ENCODE results near the gene MRPL36.

MRPL36 gene

DNA sequence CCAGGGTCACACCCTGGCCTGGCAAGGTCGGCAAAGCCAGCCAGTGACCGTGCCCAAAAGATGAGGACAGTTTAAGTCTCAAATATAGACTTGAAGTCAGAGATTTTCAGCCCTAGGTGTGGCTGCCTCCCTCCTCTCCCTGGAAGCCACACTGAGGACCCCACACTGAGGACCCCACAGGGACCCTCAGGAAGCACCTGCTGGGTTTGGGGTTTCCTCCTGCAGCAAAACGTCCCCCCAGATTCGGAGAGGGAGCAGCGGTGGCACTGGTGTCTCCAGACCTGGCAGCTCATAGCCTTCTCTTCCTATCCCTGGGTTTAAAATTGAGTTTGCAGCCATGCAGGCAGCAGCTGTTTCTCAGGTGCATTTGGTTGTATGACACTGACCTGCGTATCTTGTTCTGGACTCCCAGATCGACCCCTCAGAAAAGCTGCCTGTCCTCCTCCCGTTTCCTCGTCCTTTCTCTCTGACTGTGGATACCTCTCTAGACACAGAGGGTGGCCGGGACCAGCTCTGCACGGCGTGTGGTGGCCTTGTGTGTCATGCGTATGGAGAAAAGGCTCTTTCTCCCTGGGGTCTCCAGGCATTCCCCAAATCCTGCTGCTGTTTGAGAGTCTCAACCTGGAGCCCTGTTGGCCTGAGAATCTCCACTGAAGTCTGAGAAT lies 36.6 kb downstream of the MRPL36 start:
- DNase-seq, result no peak

DNA sequence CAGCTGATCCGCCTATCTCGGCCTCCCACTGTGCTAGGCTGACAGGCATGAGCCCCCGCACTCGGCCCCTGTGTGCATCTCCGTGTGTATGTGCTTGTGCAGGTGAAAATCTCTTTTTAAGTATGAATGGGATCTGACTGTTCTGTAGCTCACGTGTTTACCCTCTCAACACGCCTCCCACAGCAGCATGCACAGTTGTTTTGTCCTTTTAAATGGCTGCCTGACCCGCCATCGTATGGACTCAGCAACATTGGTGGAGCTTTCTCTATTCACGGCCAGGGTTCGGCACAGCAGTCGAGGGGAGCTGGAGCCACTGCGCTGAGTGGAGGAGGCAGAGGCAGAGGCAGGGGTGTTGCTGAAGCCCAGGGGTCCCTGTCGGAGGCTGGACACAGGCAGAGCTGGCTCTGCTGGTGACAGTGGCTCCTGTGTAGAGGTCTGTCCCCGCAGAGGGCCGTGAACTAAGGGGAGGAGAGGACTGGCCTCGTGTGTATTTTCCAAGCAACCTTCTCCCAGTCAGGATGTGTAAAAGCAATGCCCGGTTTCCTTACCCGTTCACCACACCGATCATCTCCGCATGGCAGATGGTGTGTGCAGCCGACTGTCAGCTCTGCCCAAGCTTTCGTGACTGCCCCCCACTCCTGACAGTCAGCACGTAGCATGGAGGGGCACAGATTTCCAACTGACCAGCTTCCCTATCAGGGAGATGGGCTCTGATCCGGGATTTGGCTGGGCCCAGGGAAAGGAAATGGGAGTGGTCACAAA lies 37.3 kb downstream of the MRPL36 start:
- DNase-seq, result no peak

DNA sequence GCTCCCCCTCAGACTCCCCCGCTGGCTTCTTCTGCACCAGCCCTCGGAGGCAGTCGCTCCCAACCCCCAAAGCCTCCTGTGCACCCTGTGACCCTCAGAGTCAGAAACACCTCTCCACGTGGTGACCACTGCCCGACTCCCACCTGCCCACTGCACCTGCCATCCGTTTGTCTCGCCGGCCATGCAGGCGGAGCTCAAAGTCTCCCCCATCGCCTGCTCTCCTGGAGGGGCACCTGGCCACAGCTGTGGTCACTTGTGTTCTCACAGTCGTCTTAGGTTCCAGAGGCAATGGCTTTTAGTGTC lies 38.2 kb downstream of the MRPL36 start:
- no peak for DNase-seq

DNA sequence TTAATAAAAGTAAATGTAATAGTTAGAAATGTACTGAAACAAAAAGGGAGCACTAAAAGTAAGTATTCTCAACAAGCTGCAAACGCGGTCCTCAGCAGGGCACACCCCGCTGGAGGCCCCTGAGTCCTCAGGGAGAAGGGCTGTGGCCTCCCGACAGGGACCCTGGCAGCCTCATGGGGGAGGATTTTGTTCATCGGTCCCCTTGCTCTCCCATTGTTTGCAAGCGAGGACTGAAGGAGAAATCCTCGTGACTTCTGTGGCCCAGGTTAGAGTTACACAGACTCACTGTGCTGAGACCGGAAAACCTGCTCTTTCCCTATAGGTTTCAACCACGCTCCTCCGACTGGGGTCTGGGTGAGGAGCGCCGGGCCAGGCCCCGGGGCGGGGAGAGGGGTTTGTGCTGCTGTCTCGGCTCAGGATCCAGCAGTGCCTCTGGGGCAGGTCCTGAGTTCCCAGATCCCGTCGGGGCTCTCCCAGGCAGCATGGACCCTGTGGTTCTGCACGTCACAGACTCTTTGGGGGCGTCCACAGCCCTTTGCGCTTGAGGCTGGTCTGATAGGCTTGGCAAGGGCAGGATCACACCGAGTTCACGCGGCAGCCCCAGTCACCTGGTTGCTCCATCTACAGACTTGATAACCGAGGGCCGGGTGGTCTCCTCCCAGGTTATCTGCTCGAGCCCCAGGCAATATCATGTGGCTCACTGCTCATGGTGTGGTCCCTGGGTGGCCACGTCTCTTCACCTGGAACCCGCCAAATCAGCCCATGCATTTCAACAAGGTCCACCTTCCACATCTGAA lies 38.8 kb downstream of the MRPL36 start:
- no peak for DNase-seq

DNA sequence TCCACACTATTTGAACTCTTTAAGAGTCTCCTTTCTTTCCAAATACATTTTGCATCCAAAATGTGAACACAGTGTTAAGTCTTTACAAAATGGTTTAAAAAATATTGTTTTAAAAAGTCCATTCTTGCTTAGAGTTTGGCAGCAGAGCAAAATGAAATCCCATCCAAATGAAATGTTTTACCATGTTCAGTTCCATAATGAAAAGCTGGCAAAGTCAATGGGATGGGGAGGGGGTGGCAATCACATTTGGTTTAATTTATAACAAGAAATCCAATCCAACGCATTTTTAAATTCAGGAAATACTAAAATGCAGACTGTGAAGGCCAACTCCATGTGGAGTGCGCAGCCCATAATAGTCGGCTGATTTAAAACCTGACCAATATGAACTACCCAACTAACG lies 39.4 kb downstream of the MRPL36 start:
- no peak for DNase-seq

DNA sequence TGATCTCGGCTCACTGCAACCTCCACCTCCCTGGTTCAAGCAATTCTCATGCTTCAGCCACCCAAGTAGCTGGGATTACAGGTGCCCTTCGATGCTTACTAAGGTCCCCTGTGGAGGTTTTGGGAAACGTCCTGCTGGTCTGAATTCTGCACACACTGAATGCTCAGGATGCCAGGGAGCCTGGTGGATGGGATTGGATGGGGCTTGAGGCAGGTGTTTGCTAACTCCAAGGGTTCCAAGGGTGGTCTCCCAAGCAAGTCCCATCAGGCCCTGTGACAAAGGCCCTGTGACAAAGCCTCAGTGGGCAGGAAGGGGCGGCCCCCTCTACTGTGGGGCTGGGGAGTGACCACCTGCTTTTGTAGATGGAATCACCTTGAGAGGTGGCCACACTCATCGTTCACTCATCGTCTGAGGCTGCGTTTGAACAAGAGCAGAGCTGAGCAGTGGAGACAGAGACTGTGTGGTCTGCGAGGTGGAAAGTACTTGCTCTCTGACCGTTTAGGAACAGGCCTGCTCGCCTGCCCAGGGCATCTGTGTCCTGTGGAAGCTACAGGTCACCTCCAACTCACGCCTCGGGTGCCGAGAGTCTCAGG lies 40.2 kb downstream of the MRPL36 start:
- DNase-seq, result no peak

DNA sequence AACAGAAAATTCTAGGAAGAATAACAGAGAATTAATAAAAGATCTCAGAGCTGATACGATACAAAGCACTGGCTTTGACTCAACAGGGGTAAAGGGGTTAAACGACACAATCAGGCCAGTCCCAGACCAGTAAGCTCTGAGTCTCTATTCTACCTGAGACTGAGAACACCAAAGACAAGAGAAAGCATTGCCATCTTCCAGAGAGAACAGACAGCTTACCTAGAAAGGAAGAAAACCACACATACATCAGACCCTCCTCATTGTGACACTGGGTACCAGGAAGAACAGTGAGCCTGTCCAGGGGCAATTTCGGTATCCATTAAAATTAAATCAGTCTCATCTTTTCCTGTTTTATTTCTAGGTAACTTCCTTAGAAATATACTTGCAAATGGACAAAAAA lies 41.1 kb downstream of the MRPL36 start:
- no peak for DNase-seq

DNA sequence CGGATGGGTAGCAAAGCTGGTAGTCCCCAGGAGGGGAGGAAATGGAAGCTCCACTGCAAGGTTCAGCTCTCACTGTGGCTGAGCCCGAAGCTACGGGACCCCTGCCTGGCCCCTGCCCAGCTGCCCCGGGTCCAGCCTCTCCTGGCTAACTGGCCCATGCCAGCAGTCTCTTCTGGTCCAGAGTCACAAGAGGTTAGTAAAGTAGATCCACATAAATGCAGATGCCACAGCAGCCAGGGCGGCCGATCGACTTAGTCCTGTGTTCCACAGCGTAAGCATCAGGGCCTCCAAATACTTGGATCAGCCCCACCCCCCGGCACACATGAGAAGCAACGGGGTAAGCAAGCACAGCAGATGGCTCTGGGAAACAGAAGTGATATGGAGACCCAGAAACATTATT lies 42.1 kb downstream of the MRPL36 start:
- DNase-seq, result no peak

DNA sequence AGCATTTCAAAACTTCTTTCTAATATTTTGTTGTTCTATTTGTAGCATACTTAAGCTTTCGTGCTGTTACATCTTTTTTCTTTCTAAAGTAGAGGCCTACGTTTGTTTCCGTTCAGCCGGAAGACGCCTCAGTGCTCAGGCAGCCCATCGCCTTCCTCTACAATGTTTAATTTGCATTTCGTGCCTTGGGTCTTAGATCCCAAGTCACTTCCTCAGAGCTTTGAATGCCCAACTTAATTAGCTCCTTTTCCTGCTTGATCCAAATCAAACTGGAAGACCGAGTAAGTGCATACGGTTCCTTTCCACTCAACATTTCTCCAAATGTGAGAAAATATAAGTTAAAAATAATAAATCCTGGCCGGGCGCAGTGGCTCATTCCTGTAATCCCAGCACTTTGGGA lies 43.2 kb downstream of the MRPL36 start:
- no peak for DNase-seq

DNA sequence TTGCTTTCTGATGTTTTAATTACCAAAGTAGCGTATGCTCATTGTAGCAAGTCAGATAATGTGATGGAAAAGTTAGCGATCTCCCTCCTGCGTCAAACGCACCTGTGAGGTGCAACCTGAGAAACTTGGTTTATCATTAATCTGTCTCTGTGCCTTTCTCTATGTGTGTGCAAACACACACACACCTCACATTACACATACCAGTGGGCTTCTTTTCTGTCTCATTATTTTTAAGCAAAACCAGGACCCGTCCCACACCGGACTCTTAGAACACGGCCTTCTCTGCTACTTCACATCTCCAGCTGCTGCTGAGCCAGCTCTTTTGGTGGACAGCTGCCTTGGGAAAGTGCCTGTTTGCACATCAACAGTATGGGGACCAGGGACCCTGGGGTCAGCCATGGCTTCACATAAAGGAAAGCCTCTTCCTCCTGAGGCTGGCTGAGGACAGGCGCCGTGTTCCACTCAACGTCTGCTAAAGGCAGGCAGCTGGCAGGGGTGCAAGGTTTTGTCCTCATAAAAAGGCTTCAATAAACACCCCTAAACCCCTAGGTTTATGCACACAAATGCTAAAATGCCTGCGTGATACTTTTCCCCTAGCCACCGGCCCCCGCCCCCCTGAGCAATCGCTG lies 44.2 kb downstream of the MRPL36 start:
- DNase-seq, result no peak

DNA sequence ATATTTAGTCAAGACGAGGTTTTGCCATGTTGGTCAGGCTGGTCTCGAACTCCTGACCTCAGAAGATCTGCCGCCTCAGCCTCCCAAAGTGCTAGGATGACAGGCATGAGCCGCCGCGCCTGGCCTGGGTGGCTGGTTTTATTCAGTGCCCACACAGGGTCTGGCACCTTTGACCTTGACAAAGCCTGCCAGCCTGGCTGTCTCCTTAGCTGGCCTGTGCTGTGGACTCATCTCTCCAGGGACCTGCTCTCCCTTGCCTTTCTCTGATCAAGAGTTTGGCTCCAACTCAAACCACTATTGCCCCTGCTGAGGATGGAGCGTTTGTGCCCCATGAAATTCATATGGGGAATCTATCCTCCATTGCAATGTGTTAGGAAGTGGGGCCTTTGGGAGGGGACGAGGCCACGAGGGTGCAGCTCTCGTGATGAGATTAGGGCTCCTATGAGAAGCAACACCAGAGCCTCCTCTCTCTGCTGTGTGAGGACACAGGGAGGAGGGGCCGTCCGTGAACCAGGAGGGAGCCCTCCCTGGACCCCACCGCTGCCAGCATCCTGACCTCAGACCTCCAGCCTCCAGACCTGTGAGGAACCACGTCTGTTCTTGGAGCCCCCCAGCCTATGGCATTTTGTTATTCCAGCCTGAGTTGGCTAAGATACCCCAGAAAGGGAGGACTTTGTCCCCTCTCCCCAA lies 45.0 kb downstream of the MRPL36 start:
- no peak for DNase-seq

DNA sequence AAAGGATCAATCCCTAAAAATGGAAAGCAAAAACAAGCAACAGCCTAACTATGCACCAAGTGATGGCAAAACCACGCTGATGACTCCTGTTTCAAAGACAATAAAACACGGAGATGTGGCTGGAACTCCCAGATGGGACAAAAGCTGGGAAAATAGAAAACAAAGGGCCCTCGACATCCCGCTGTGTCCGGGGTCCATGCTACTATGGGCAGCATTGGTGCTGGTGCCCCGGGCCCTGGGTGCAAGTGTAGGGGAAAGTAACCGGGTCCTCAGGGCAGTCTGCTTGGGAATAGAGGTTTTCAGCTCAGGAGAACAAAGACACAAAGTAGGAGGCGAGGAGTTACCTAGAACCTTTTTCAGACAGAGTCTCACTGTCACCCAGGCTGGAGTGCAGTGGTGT lies 46.1 kb downstream of the MRPL36 start:
- no peak for DNase-seq

DNA sequence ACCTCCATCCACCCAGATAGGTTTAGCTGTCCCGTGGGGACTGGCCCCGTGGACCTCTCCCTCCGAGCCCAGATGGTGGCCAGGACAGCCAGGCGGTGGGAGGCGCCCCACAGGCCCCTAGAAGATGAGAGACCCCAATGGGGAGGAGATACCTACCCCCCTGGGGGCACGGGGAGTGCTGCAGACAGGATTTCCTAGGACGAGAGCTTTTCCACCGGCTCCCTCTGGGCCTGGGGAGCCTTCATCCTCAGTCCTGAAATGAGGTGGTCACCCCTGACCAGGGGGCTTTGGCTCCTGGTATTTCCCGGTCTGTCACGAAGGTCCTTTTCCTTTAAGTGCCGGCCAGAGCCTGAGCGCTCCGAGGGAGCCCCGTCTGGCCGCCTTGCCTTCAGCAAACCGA lies 46.8 kb downstream of the MRPL36 start:
- no peak for DNase-seq

DNA sequence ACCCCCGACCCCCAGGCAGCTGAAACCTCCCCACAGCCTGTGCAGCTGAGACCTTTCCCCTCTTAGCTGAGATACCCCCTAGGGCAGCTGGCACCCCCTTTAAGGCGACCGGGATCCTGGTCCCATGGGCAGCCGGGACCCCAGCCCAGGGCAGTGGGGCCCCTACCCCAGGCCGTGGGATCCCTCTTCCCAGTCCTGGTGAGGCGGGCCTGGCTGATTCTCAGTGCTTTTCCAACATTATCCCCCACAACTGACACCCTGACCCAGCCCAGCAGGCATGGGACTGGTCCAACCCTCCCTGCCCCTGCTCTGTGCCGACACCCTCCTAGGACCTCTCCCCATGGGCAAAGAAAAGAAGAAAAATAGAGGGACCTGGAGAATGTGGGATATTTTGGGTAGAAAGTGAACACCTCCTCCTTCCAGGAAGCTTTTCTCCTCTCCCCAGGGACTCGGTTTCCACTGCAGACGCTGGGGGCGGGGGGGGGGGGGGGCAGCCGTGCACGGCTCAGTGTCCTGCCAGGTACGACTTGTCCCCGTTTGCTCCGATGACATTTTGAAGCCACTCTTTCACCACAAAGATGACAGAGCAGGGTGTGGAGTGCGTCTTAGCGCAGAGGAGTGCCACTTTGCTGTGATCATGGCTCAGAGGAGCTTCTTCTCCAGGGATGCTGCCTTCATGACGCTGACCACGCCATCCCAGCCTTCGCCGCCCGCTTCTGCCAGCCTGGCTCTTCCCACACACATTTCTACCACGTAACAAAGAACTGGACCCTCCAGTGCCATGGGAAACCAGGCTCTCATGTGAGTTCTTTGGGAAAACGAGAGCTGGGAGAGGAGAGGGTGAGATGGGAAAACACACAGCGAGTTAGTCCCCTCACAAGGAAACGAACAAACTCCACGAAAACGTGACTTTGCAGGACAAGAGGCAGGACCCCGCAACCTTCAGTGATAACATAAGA lies 47.5 kb downstream of the MRPL36 start:
- DNase-seq, result no peak

DNA sequence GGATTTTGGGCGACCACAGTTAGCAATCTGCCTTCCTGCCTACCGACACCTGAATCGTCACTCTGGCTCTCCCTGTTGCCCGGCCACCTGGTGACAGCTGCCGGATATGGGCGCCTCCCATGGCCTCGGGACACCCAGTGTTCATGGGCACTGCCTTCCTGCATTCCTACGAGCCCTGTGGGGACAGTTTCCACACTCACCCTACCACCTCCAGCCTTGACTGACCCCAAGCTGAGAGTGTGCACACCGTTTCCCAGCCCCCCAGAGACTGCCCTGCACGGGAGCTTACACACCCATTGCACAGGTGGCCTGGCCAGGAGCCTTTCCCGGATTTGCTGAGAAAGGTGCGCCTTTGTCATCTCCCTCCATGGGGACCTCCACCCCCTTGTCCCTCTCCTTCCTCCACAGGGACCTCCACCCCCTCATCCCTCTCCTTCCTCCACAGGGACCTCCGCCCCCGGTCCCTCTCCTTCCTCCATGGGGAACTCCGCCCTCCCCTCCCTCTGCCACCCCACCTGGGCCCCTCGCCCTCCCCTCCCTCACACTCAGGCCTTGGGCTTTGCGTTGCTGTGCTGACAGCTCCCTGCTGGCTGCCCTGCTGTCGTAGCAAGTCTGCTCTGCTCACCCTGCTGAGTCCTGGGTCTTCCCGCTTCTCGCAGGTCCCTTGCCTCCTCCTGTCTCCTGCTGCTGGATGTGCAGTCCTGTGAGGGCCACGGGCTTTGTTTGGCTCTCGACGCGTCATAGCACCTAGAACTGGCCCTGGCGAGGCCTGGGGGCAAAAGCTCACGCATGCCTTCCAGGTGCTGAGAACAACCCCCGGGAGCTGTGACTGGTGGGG lies 48.4 kb downstream of the MRPL36 start:
- no peak for DNase-seq

DNA sequence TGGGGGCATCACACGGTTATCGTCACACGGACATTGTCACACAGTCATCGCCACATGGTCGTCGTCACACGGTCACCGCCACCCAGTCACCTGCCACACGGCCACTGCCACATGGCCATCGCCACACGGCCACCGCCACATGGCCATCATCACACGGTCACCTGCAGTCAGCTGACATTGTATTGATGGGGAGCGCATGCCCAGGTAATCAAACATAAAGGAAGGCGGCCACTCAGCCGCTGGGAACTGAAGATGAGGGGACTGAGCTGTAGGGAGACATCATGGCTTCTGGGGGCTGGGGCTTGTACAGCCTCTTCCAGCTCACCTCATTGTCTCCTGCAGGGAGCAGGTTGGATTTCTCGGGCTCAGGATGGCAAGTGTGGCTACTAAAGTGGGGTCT lies 49.2 kb downstream of the MRPL36 start:
- no peak for DNase-seq

DNA sequence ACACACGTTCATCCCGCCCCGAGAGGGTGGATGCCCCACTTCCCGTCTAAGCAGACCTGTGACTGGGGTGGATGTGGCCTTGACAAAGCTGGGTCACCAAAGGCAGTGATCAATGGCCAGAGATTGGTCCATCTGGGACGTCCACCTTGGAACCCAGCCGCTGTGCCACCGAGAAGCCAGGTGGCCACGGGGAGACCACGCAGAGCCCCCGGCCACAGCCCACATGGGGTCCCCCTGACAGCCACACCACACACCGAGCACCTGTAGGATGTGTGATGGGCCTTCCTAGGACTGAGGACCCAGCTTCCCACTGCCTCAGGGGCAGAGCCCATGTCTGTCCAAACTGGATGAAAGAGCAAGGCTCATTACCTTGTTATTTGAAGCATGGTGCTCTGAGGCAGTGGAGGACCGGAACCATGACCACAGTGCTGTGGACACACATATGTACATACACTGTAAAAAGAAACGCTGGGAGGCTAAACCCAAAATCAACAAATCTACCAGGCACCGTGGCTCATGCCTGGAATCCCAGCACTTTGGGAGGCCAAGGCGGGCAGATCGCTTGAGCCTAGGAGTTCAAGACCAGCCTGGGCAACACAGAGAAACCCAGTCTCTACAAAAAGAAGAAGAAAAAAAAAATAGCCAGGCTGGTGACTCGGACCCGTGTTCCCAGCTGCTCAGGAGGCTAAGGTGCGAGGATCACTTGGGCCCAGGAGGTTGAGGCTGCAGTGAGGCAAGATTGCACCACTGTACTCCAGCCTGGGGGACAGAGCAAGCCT lies 50.1 kb downstream of the MRPL36 start:
- DNase-seq, result no peak

DNA sequence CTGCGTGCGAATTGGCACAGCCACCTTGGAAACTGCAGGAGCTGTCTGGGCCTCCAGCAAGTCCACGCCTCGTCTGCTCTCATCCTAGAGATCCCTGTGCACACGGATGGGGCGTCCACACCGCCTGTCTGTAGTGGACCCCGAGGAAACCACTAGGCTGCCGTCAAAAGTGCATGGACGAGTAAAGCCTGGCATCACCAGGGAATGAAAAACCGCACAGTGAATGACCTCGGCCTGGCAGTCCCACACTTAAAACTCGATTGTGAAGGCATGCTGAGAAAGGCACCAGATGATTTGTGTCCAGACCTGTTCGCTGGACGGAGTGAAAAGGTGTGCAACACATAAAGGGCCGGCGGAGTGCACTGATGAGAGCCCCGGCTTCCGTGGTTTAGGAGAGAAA lies 50.8 kb downstream of the MRPL36 start:
- DNase-seq, result no peak
